ENCODE results near the gene POLR1H. TPM values are rescaled to one million over a fixed set of nuclear protein-coding genes. Genes with fewer than 3 reads are reported as not detected.
"Not testable (repeated sequence)": the region's sequence is repeated elsewhere in the genome, so short reads cannot be mapped to it uniquely, and the experiment has no call there.

Gene POLR1H, protein sequence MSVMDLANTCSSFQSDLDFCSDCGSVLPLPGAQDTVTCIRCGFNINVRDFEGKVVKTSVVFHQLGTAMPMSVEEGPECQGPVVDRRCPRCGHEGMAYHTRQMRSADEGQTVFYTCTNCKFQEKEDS
- total RNA-seq = 10 to 100 TPM; 27.4 to 37.8 (median 33.6) TPM

DNA sequence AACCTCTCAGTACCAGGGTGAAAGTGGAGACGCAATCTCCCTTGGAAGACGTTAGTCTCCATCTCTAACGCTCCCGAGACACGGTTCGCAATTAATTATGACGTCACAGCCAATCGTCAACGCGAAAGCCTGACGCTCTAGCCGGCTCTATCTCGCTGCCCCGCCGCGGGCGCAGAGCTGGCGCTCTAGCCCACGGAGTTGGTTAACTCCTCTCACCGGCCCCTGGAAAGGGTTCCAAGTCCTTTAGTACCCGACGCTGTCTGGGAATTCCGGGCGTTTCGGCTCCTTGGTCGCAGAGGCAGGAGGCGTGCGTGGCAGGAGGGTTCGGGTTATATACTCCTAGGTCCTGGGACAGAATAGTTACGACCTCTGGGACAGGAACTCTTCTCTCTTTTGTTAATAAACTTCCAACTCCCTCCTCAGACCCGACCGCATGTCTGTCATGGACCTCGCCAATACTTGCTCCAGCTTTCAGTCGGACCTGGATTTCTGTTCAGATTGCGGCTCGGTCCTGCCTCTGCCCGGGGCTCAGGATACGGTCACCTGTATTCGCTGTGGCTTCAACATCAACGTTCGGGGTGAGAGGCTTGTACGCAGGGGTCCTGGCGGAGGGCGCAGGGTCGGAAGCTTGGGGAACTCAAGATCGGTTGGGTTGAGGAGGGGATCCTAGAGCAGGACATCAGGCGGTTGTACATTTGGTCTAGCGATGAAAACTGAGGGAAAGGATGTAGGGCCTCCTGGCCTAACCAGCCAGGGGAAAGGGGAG is at the start of gene POLR1H:
Gene POLR1H, plus strand, starts transcription at position 174 of the 766 bp plus-strand sequence. Its CDS starts 260 bp downstream, at position 434.
- 0 to 1% methylated on average over 30 to 48 of the region's 48 CpGs for WGBS, 2 donors
- TF ChIP-seq, protein P1, sequence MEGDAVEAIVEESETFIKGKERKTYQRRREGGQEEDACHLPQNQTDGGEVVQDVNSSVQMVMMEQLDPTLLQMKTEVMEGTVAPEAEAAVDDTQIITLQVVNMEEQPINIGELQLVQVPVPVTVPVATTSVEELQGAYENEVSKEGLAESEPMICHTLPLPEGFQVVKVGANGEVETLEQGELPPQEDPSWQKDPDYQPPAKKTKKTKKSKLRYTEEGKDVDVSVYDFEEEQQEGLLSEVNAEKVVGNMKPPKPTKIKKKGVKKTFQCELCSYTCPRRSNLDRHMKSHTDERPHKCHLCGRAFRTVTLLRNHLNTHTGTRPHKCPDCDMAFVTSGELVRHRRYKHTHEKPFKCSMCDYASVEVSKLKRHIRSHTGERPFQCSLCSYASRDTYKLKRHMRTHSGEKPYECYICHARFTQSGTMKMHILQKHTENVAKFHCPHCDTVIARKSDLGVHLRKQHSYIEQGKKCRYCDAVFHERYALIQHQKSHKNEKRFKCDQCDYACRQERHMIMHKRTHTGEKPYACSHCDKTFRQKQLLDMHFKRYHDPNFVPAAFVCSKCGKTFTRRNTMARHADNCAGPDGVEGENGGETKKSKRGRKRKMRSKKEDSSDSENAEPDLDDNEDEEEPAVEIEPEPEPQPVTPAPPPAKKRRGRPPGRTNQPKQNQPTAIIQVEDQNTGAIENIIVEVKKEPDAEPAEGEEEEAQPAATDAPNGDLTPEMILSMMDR (IDR thresholded peaks at IDR 0.05) = peak in 1 of 3 donors; percentile 7
- peak in 1 of 2 donors; percentile 12 for TF ChIP-seq POLR2A (IDR thresholded peaks at IDR 0.05)
- intact Hi-C loops (cut with DNase I; ENCODE audit: low total_unique reads) = no loop called here
- H3K4me3 ChIP-seq (ENCODE audit: low read depth, poor library complexity, severe bottlenecking) = peak within 1 kb of the TSS; percentile 82
- DNase-seq (ENCODE audit: low spot score in 2 of 2) = peak; percentile 94 to 98

DNA sequence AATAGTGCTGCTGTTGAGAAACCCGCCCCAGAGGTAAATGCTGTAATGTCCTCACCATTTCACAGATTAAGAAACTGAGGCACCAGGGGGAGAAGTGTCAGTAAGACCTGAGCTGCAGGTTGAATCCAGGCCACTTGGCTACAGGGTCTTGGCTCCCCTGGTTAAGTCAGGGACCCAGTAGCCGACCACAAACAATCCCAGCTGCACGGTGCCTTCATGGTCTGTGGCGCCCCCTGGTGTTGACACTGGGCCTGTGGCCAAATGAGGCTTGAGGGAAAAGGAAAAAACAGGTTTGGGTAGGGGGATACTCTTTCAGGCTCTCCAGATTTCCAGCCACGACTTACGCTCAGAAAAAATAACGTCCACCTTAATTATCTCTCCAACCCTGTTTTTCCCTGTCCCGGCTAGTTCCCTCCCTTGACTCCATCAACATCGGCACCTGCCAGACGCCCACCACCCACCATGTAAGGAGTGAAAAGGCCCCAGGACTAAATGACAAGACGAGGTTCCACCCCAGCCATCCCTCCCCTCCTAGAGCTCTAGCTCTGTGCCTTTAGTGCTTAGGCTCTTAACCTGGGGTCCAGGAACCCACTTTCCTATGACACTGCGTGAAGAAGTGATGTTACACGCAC is 47.7 kb upstream of the POLR1H start:
- no peak overlapping the region for H3K4me3 ChIP-seq (ENCODE audit: low read depth, poor library complexity, severe bottlenecking)
- intact Hi-C loops (cut with DNase I; ENCODE audit: low total_unique reads) = loop anchor here (5.0 kb wide), 1 partner anchor 166 kb away; no protein-coding TSS in a partner anchor
- 53 to 55% methylated on average over 13 of the region's 13 CpGs for WGBS, 2 donors
- no peak for DNase-seq (ENCODE audit: low spot score in 2 of 2)
- TF ChIP-seq POLR2A (IDR thresholded peaks at IDR 0.05) = no peak
- TF ChIP-seq, protein P1 (IDR thresholded peaks at IDR 0.05) = no peak

DNA sequence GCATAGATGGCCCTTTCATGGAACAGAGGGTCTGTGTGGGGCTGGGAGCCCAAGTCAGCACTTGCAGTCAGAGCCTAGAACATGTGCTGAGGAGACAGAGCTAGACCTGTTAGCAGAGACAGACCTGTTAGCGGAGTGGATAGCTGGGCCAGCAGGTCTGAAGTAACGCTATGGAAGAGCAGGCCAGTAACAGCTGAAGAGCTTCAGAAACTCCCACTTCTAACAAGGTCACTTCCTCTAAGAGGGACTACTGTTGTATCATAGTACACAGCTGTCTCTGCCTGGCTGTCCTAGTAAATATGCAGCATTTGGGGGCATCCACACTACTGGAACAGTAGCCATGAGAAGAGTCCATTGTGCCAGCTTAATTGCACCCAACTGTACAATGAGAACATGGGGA is 41.2 kb upstream of the POLR1H start:
- intact Hi-C loops (cut with DNase I; ENCODE audit: low total_unique reads) = no loop called here
- DNase-seq (ENCODE audit: low spot score in 2 of 2) = no peak
- WGBS, 2 donors = 88 to 100% methylated on average over 2 of the region's 2 CpGs
- TF ChIP-seq, protein P1 (IDR thresholded peaks at IDR 0.05) = no peak
- no peak for TF ChIP-seq POLR2A (IDR thresholded peaks at IDR 0.05)
- no peak overlapping the region for H3K4me3 ChIP-seq (ENCODE audit: low read depth, poor library complexity, severe bottlenecking)

DNA sequence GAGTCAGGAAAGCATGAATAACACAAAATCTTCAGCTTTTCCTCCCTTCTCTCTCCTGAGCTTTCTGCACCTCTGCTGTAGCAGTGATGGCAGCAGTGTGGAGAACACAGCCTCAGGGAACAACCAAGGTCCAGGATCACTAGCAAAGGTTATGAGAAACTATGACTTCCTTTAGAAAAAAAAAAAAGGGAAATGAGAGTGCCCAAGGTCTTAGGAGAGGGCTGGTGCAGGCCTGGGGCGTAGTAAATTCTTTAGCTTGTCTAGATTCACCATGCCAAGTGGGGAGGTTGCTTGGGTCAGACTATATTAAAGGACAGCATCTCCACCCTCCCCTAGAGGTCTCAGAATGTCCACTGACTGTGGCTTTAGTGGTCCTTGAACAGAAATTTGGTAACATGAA is 40.4 kb upstream of the POLR1H start:
- intact Hi-C loops (cut with DNase I; ENCODE audit: low total_unique reads) = no loop called here
- no peak for TF ChIP-seq POLR2A (IDR thresholded peaks at IDR 0.05)
- TF ChIP-seq, protein P1 (IDR thresholded peaks at IDR 0.05) = no peak
- WGBS, 2 donors = 94 to 95% methylated on average over 1 of the region's 1 CpG
- DNase-seq (ENCODE audit: low spot score in 2 of 2) = no peak
- H3K4me3 ChIP-seq (ENCODE audit: low read depth, poor library complexity, severe bottlenecking) = no peak overlapping the region

DNA sequence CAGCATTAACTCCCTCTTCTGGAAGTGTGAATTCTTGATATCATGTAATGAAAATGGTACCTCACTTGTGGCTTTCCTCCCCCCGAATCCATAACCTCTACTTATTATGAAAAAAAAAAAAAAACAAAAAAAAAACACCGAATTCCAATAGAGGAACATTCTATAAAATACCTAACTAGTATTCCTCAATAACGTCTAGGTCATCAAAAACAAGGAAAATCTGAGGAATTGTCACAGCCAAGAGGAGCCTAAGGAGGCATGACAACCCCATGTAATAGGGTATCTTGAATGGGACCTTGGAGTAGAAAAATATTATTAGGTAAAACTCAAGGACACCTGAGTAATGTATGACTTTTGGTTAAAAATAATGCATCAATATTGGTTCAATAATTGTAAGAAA is 38.9 kb upstream of the POLR1H start:
- no peak overlapping the region for H3K4me3 ChIP-seq (ENCODE audit: low read depth, poor library complexity, severe bottlenecking)
- no peak for TF ChIP-seq POLR2A (IDR thresholded peaks at IDR 0.05)
- TF ChIP-seq, protein P1 (IDR thresholded peaks at IDR 0.05) = no peak
- DNase-seq (ENCODE audit: low spot score in 2 of 2) = no peak
- WGBS, 2 donors = 90 to 94% methylated on average over 3 of the region's 3 CpGs
- intact Hi-C loops (cut with DNase I; ENCODE audit: low total_unique reads) = no loop called here

DNA sequence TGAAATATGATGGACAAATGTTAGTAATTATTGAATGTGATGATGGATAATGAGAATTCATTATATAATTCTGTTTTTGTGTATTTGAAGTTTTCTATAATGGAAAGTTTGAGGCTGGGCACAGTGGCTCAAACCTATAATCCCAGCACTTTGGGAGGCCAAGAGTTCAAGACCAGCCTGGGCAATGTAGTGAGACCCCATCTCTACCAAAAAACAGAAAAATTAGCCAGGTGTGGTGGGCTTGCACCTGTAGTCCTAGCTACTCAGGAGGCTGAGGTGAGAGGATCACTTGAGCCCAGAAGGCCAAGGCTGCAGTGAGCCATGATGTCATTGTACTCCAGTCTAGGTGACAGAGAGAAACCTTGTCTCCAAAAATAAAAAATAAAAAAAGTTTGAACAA is 38.4 kb upstream of the POLR1H start:
- H3K4me3 ChIP-seq (ENCODE audit: low read depth, poor library complexity, severe bottlenecking); DNase-seq (ENCODE audit: low spot score in 2 of 2); intact Hi-C loops (cut with DNase I; ENCODE audit: low total_unique reads): not testable (repeated sequence)

Measured in lower leg skin (tissue), 4 donors.